Measurements from ENCODE around the gene MRTFB.

The MRTFB gene

GRCh38 chr16:14063618-14064581 lies 7.2 kb upstream of the MRTFB start:
- Histone ChIP-seq H3K36me3 (ENCODE audit: control insufficient read depth, insufficient read depth, low read length) (no peaks in the 10 kb centered on the region), H3K4me1 (ENCODE audit: control insufficient read depth, insufficient read depth, low read length) (no peaks in the 10 kb centered on the region), H3K4me3 (ENCODE audit: low read length) (no peak overlapping the region), H3K9me3 (ENCODE audit: control insufficient read depth, insufficient read depth, low read length) (no peaks in the 10 kb centered on the region), H3K27me3 (ENCODE audit: control insufficient read depth, insufficient read depth, low read length) (no peaks in the 10 kb centered on the region), H3K27ac (ENCODE audit: low read length) (no peak overlapping the region)
- no peak for DNase-seq (ENCODE audit: low read depth, low spot score)
- WGBS (ENCODE audit: insufficient coverage, insufficient read length): no CpG with 5 or more reads among the region's 6 CpGs

DNA sequence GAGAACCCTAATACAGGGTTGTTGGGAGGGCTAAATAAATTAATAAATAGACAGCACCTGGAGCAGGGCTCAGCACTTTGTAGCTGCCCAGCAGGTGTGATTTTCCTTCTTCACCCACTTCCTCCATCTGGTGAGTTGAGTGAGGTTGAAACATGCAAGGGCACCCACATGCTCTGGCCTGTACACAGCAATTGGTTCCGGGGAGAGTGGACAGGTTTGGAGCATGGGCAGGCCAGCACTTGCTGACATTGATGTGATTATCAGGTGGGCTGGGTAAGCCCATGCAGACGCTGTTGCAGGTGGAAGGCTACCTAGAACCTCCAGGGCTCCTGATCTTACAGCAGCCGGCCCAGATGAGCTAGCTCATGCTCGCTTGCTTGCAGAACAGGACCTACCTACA lies 1.3 kb upstream of the MRTFB start:
- DNase-seq (ENCODE audit: low read depth, low spot score): no peak
- H3K27me3 ChIP-seq (ENCODE audit: control insufficient read depth, insufficient read depth, low read length): no peaks in the 10 kb centered on the region
- WGBS (ENCODE audit: insufficient coverage, insufficient read length): no CpG with 5 or more reads among the region's 4 CpGs
- H3K9me3 ChIP-seq (ENCODE audit: control insufficient read depth, insufficient read depth, low read length): no peaks in the 10 kb centered on the region
- H3K36me3 ChIP-seq (ENCODE audit: control insufficient read depth, insufficient read depth, low read length): no peaks in the 10 kb centered on the region
- no peak overlapping the region for H3K4me3 ChIP-seq (ENCODE audit: low read length)
- no peak overlapping the region for H3K27ac ChIP-seq (ENCODE audit: low read length)
- peaks cover 4% of the 10 kb centered on the region; the same call in 1 of the 2 replicates for H3K4me1 ChIP-seq (ENCODE audit: control insufficient read depth, insufficient read depth, low read length)

GRCh38 chr16:14070555-14070876 lies 603 bp upstream of the MRTFB start:
- no peaks in the 10 kb centered on the region for H3K27me3 ChIP-seq (ENCODE audit: control insufficient read depth, insufficient read depth, low read length)
- peak overlapping the region; percentile 51; the same call in 1 of the 2 replicates for H3K4me3 ChIP-seq (ENCODE audit: low read length)
- no CpG with 5 or more reads among the region's 4 CpGs for WGBS (ENCODE audit: insufficient coverage, insufficient read length)
- DNase-seq (ENCODE audit: low read depth, low spot score): no peak
- no peaks in the 10 kb centered on the region for H3K36me3 ChIP-seq (ENCODE audit: control insufficient read depth, insufficient read depth, low read length)
- H3K4me1 ChIP-seq (ENCODE audit: control insufficient read depth, insufficient read depth, low read length): peaks cover 4% of the 10 kb centered on the region; the same call in 1 of the 2 replicates
- no peak overlapping the region for H3K27ac ChIP-seq (ENCODE audit: low read length)
- H3K9me3 ChIP-seq (ENCODE audit: control insufficient read depth, insufficient read depth, low read length): no peaks in the 10 kb centered on the region

DNA sequence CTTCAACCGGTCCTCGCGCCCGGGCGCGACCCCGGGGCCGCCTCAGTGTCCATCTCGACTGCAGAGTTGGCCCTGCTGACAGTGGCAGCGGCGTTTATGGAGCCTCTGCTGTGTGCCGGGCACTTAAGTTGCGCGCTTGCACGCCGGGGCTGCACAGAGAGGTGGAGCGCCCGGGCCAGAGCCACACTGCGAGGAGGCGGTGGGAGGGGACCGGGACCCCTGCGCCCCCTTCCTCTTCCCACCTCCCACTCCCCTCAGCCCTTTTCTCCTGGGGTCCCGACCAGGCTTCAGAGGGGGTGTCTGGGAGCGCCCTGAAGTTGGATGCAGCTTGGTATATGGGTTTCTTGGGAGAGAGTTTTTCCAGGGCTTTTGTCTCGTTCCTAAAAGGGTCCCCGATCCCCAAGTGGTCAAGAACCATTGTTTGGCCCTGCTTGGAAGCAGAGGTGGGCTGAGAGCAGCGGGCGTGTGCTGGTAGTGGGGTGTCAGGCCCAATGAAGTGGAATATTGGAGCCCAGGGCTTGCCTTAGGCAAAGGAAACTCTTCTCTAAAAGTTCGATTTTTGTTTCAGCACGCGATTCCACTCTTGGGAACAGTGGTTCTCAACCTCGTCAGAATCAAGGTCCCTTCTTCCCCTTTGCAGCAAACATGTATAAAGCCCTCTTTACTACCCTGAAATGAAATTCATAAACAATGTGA lies 605 bp downstream of the MRTFB start:
- H3K27ac ChIP-seq (ENCODE audit: low read length): no peak overlapping the region
- no peaks in the 10 kb centered on the region for H3K27me3 ChIP-seq (ENCODE audit: control insufficient read depth, insufficient read depth, low read length)
- no peaks in the 10 kb centered on the region for H3K9me3 ChIP-seq (ENCODE audit: control insufficient read depth, insufficient read depth, low read length)
- peak overlapping the region; percentile 51 for H3K4me3 ChIP-seq (ENCODE audit: low read length)
- DNase-seq (ENCODE audit: low read depth, low spot score): no peak
- no peaks in the 10 kb centered on the region for H3K36me3 ChIP-seq (ENCODE audit: control insufficient read depth, insufficient read depth, low read length)
- WGBS (ENCODE audit: insufficient coverage, insufficient read length): no CpG with 5 or more reads among the region's 32 CpGs
- peaks cover 4% of the 10 kb centered on the region; the same call in 1 of the 2 replicates for H3K4me1 ChIP-seq (ENCODE audit: control insufficient read depth, insufficient read depth, low read length)

GRCh38 chr16:14072360-14072759 lies 1.2 kb downstream of the MRTFB start:
- no peak for DNase-seq (ENCODE audit: low read depth, low spot score)

DNA sequence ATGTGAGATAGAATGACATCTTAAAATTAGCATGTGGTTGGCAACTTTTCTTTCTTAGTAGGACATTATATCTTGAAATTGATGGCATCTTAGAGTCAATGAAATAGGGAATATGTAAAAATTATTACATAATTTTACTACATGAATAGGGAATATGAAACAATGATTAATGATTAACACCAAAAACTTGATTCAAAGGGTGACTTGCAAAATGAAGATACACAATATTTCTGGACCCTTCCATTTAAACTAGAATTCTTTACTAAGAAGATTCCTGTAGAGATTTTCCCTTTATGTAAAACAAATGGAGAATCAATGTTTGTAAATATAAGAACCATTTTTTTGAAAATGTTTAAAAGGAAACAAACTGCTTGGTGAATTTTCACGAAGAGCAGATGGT lies 3.4 kb downstream of the MRTFB start:
- Histone ChIP-seq H3K9me3 (ENCODE audit: control insufficient read depth, insufficient read depth, low read length) (no peaks in the 10 kb centered on the region), H3K27ac (ENCODE audit: low read length) (no peak overlapping the region), H3K4me3 (ENCODE audit: low read length) (no peak overlapping the region), H3K27me3 (ENCODE audit: control insufficient read depth, insufficient read depth, low read length) (no peaks in the 10 kb centered on the region), H3K36me3 (ENCODE audit: control insufficient read depth, insufficient read depth, low read length) (no peaks in the 10 kb centered on the region), H3K4me1 (ENCODE audit: control insufficient read depth, insufficient read depth, low read length) (peaks cover 4% of the 10 kb centered on the region; the same call in 1 of the 2 replicates)
- 100% methylated on average over 1 of the region's 1 CpG for WGBS (ENCODE audit: insufficient coverage, insufficient read length)
- DNase-seq (ENCODE audit: low read depth, low spot score): no peak

More at GRCh38 chr16:14072360-14072759, 1.2 kb downstream of the MRTFB start:
- no CpG with 5 or more reads among the region's 6 CpGs for whole genome bisulfite sequencing (ENCODE audit: insufficient coverage, insufficient read length)
- Histone ChIP-seq H3K4me1 (ENCODE audit: control insufficient read depth, insufficient read depth, low read length) (peaks cover 4% of the 10 kb centered on the region; the same call in 1 of the 2 replicates), H3K9me3 (ENCODE audit: control insufficient read depth, insufficient read depth, low read length) (no peaks in the 10 kb centered on the region), H3K4me3 (ENCODE audit: low read length) (peak overlapping the region; percentile 6; the same call in 1 of the 2 replicates), H3K36me3 (ENCODE audit: control insufficient read depth, insufficient read depth, low read length) (no peaks in the 10 kb centered on the region), H3K27me3 (ENCODE audit: control insufficient read depth, insufficient read depth, low read length) (no peaks in the 10 kb centered on the region), H3K27ac (ENCODE audit: low read length) (no peak overlapping the region)

- no peak overlapping the region for H3K4me3 ChIP-seq (ENCODE audit: low read length)
- no CpG with 5 or more reads among the region's 2 CpGs for WGBS (ENCODE audit: insufficient coverage, insufficient read length)
- H3K36me3 ChIP-seq (ENCODE audit: control insufficient read depth, insufficient read depth, low read length): no peaks in the 10 kb centered on the region
- no peaks in the 10 kb centered on the region for H3K4me1 ChIP-seq (ENCODE audit: control insufficient read depth, insufficient read depth, low read length)
- no peaks in the 10 kb centered on the region for H3K9me3 ChIP-seq (ENCODE audit: control insufficient read depth, insufficient read depth, low read length)
- H3K27ac ChIP-seq (ENCODE audit: low read length): no peak overlapping the region
- H3K27me3 ChIP-seq (ENCODE audit: control insufficient read depth, insufficient read depth, low read length): no peaks in the 10 kb centered on the region
- DNase-seq (ENCODE audit: low read depth, low spot score): no peak
These were observed 6.8 kb downstream of the MRTFB start for GRCh38 chr16:14077918-14078317.

GRCh38 chr16:14086477-14086876 lies 15.4 kb downstream of the MRTFB start:
- H3K27me3 ChIP-seq (ENCODE audit: control insufficient read depth, insufficient read depth, low read length): no peaks in the 10 kb centered on the region
- no peak overlapping the region for H3K27ac ChIP-seq (ENCODE audit: low read length)
- H3K9me3 ChIP-seq (ENCODE audit: control insufficient read depth, insufficient read depth, low read length): no peaks in the 10 kb centered on the region
- H3K4me3 ChIP-seq (ENCODE audit: low read length): no peak overlapping the region
- DNase-seq (ENCODE audit: low read depth, low spot score): no peak
- H3K36me3 ChIP-seq (ENCODE audit: control insufficient read depth, insufficient read depth, low read length): no peaks in the 10 kb centered on the region
- H3K4me1 ChIP-seq (ENCODE audit: control insufficient read depth, insufficient read depth, low read length): peaks cover 1% of the 10 kb centered on the region; the same call in 1 of the 2 replicates
- WGBS (ENCODE audit: insufficient coverage, insufficient read length): no CpG with 5 or more reads among the region's 1 CpG

DNA sequence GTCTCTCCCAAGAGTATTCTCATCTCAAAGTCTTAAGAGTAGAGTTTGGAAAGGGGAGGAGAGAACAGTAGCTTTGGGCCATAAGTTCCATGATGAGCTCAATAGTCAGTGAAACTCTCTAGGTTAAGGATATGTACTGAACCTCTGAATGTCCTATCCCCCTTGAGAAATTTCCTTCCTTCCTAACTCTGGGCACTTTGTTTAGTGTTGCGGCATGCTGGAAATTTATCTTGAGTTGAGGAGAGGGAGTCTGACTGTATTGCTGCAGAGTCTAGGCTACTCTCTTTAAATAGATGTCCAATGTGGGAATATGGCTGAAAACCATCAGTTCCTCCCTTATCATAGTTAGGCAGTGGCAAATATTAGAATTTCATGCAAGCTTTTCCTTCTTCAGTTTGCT lies 16.1 kb downstream of the MRTFB start:
- no peak overlapping the region for H3K4me3 ChIP-seq (ENCODE audit: low read length)
- H3K4me1 ChIP-seq (ENCODE audit: control insufficient read depth, insufficient read depth, low read length): peaks cover 1% of the 10 kb centered on the region; the same call in 1 of the 2 replicates
- H3K27ac ChIP-seq (ENCODE audit: low read length): no peak overlapping the region
- H3K27me3 ChIP-seq (ENCODE audit: control insufficient read depth, insufficient read depth, low read length): no peaks in the 10 kb centered on the region
- H3K9me3 ChIP-seq (ENCODE audit: control insufficient read depth, insufficient read depth, low read length): no peaks in the 10 kb centered on the region
- no CpG with 5 or more reads among the region's 1 CpG for WGBS (ENCODE audit: insufficient coverage, insufficient read length)
- no peaks in the 10 kb centered on the region for H3K36me3 ChIP-seq (ENCODE audit: control insufficient read depth, insufficient read depth, low read length)
- no peak for DNase-seq (ENCODE audit: low read depth, low spot score)

GRCh38 chr16:14087590-14088154 lies 16.6 kb downstream of the MRTFB start:
- Histone ChIP-seq H3K27ac (ENCODE audit: low read length) (no peak overlapping the region), H3K36me3 (ENCODE audit: control insufficient read depth, insufficient read depth, low read length) (no peaks in the 10 kb centered on the region), H3K4me1 (ENCODE audit: control insufficient read depth, insufficient read depth, low read length) (peaks cover 1% of the 10 kb centered on the region; the same call in 1 of the 2 replicates), H3K27me3 (ENCODE audit: control insufficient read depth, insufficient read depth, low read length) (no peaks in the 10 kb centered on the region), H3K4me3 (ENCODE audit: low read length) (no peak overlapping the region), H3K9me3 (ENCODE audit: control insufficient read depth, insufficient read depth, low read length) (no peaks in the 10 kb centered on the region)
- DNase-seq (ENCODE audit: low read depth, low spot score): no peak
- 100% methylated on average over 1 of the region's 3 CpGs for WGBS (ENCODE audit: insufficient coverage, insufficient read length)
